SH-SY5Y (cell line): ENCODE results near the gene RNF215.

Experiments
- GATA2 ChIP-seq: IDR thresholded peaks from 2 replicates; pipeline ENCODE4 v1.6.1; 2011; ENCODE audit warnings: mild to moderate bottlenecking, low read depth, low read length
- GATA3 ChIP-seq: IDR thresholded peaks from 2 replicates; pipeline ENCODE4 v1.6.1; 2011; ENCODE audit warnings: low read depth, mild to moderate bottlenecking, low read length, moderate library complexity

DNA sequence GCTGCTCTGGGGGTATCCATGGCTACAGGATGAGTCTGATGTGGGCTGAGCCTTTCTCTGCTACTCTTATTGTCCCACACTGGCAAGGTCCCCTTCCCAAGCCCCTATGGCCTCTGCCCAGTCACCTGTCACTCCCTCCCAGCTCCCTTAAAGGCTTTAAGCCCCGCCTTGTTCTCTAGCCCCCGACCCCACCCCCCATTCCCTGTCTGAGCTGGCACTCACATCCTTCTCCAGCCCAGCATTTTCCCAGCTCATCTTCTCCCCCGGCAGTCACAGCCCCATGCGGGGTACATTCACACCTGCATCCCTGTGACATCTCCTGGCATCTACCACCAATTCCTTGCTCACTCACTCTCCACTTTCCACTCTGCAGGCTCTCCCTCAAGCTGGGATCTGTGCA, 42.7 kb upstream of the RNF215 start:
- TF ChIP-seq GATA2, result no peak
- no peak for TF ChIP-seq GATA3
